Measurements from ENCODE around the gene FGFBP1.

The FGFBP1 gene

DNA sequence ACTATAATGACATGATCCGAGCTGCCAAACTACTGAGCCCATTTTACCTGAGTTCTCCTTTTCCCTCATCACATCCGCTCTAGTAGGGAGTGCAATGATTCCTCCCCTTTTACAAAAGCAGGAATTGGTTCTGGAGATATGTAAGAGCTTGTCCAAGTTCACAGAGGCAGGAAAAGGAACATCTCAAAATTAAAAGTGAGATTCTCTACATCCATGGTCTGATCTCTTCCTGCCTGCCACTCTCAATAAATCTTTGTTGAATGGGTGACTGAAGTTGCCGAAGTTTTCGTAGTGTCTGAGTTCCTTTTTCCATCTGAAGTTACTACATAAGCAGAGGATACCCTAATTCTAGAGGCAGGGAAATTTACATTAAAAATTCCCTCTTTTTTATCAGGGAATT lies at the start of gene FGFBP1:
FGFBP1 (minus strand) TSS at position 101 of the 400 bp plus-strand sequence. CDS start 2,108 bp downstream, outside the sequence.
- DNase-seq: no peak

DNA sequence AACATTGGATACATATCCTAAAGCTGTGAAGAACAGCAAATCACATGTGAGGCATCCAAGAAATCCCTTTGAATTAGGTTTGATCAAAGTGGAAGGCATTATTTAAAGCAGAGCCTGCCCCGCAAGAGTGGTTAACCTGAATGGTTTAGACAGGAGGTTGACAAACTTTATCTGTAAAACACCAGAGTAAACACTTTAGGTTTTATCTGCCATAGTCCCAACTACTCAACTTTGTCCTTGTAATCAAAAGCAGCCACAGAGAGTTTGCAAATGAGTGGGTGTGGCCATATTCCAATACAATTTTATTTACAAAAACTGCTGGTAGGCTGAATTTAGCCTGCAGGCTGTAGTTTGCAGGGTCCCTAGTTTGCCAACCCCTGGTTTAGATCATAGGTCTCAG lies 49.7 kb upstream of the FGFBP1 start:
- DNase-seq: no peak

DNA sequence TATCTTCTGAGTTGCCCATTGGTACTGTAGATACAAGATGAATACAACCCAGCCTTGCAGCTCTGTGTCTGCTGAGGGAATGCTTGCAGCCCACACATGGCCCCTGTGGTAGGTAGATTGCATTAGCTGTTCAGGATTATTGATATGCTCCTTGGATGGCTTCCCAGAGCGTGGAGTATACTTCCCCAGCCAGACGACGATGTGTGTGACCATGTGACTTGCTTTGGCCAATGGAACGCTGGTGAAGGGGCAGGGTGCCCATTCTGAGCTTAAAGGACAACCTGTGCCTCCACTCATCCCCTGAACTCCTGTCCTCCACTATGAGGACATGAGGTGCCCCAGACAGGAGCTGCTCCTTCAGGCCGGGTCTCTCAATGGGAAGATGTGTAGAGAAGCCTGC lies 48.4 kb upstream of the FGFBP1 start:
- DNase-seq: no peak

DNA sequence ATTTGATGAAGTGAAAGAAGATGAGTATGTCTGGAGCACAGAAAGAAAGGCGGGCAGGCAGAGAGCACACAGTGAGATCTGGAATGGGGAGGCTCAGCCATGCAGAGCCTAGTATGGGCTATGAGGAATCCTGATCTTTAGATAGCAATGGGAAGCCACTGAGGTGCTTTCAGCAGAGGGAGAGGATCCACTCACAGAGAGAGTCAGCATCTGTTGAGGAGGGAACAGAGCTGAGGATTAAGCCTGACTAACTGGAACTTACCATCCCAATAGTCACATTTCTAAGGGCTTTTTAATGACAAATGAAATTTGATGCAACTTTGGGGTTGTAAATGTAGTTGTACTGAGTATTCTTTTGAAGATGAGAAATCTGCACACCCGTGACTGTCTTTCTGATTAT lies 45.1 kb upstream of the FGFBP1 start:
- DNase-seq: no peak

DNA sequence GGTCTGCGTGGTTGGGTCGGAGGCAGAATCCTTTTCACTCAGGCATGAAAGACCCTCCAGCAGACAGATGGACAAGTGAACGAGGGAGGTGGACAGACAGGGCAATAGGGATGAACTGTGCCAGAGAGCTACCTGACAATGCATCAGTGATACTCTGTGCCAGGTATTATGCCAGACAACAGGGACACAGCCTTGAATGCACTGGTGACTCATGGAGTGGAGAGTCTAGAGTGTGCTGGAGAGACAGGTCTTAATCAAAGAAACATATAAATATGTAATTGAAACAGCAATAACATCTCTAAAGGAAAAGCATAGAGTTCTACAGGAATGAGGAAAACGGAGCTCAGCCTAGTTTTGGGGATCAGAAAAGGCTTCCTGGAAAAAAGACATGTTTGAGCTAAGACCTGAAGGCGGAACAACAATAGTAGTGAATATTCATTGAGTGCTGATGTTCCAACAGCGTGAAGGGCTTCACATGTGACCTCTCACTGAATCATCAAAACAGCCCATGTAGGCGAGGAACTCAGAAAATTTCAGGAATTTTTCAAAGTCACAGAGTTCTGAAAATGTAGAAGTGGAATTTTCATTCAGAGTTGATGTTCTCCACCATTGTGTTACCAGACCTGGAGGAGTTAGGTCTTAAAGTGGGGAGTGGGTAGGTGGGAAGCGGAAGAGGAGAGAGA lies 44.4 kb upstream of the FGFBP1 start:
- no peak for DNase-seq

DNA sequence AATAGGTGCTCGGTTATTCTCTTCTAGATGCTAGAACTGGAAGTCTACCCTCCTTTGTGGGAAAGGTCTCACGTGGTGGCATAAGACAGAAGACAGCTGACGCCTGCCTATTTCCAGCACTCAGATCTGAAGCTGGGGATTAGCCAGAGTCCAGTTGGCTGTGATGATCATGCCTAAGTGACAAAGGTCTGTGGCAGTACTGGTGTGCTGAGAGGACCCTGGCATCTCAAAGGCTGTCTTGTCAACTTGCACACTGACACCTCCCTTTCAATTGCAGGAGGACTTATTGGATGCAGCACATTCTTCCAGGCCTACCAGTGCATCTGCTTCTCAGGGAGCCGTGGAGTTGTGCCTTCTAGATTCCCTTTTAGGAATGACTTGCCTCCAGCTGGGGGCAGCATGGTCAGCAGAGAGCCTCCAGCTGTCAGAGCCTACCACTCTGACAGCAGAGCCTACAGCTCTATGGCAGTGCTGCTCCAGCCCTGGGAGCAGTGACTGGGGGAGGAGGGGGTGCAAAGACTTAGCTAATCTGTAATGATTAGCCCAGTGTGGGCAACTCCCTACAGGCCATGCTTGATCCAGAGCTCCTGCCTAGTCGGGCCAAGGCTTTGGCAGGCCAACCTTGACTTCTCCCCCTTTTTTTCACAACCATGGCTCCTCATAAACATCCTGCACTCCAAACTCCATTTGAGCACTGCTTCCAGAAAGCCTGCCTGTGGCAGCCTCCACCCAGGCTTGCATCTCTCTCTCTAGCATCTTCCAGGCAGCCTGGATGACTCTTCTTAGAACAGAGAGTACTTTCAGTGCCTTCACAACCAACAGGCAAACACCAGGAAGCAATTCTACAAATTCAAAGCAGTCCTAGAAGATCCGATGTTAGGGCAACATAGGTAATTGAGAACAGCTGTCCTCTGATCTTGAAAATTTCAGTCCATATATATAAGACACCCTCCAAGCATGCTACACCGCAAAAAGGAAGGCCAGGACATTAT lies 38.2 kb upstream of the FGFBP1 start:
- no peak for DNase-seq

DNA sequence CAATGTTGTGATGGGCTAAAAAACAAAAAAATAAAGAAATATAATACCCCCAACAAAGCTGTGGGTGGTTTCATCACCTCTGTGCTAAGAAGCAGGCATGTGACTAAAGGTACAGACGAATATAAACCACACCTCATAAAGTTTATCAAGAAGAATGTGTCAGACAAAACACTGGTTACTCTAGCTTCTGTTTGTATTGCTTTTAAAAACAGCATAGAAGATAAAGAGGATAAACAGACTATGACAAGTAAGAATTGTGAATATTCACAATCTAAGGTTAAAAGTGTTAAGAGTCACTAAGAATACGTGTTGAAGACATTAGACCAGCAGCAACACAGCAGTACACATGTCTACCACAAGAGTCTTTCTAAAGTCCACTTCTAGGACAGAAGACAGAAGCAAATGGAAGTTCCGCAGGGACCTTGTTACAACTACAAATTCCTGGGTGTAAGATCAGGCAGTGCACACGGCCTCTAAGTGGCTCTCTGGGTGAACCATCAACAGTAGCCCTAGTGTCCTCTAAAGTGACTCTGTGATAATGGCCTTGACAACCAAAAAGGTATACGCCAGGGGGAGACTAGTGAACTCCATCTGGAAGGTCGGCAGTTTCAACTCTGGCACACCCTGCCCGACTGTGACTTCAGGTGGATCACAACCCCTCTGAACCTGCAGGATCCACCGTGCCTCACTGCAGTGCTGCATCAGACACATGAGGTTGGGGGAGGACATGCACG lies 32.7 kb upstream of the FGFBP1 start:
- DNase-seq: no peak

DNA sequence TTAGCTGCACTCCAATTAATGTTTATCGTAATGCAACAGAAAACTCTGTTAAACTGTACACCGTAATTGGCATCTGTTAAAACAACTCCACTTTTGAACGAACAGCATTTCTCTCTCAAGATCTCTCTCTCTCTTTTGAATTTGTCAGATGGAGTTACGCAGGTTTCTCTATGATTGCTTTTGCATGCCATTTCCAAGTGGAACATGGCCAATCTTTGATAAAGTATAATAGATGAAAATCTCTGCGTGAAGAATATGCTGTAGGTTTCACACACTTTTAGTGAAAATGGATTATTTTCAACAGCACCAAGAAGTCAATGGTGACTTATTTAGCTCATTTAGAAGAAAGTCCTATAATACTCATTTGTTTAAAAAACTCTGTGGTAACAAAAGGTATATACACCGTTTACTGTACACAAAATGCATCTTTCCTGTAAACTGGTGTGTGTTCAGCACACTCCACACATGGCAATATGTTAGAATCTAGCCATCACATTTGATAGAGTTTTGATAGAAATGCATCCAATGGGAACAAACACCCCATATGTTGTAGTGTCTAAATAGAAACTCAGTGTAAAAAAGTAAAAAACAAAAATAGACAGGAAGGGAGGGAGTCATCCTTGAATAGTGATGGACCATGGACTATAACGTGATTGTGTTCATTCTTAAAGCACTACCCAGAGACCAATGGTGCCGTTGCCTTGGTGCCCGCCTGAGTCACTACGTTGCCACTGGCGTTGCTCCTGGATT lies 30.2 kb upstream of the FGFBP1 start:
- no peak for DNase-seq

DNA sequence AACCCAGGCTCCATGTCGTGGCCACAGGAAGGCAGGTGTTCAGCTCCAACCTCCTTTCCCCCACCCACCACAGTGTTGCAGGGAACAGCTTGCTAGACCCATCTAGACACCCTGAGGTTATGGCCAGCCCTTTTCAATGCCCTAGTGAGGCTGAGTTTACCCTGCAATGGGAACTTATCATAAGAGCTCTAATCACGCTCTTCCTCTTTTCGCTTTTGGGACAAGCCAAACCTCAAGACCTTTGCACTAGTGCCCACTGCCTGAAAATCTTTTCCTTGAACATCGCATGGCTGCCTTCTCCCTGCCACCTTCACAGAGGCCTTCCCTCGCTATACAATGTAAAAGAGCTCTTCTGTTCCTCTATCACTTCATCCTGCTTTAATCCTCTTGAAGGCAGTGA lies 26.8 kb upstream of the FGFBP1 start:
- no peak for DNase-seq

DNA sequence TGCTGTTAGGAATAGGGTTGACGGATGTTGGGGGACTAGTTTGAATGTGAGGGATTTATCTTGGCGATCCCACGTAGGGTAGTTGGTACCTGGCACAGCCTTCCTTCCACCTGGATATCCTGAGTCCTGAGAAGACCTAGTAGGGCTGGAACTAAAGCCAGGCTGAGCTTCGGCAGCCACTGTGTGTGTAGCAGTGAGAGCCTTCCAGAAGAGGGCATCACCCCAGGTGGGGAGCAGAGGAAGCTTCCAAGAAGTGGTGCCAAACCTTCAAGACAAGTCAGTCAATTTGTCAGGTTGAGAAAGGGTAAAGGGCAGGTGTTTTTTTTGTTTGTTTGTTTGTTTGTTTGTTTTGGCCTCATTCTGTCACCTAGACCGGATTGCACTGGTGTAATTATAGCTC lies 25.6 kb upstream of the FGFBP1 start:
- DNase-seq: no peak

DNA sequence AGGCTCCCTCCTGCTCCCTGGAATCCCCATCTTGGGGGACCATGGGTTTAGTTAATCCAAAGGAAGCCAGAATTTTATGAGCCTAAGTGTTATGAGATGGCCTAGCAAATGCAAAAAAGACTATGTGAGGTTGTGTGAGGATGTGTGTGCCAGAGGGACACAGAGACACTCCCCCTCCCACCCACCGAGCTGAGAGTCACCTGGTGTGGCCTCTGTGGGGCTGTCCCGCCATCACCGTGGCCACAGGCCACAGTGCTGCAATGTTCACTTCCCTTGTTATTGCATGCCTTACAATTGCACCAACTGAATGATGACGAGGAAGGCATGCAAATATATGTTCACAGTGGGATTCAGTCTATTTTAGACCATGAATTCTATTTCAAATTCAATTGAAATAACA lies 25.0 kb upstream of the FGFBP1 start:
- no peak for DNase-seq

DNA sequence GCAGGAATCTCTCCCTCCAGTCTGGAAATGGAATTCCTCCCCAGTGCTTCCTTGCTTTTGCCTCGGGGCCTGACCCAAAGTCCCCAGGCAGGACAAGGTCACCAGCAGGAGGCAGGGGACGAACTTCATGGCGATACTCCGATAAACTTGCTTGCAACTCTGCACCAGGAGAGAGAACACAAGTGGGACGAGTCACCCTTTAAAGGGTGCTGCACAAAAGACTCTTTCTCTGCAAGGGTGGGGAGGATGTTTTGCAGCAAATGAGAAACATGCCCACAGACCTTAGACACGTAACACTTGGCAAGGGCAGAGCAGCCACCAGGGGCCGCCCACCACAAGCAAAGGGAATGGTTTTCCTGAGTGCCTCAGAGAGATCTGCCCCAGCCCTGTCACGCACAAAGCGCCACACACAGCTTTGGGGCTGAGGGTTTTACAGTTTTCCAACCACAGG lies 24.5 kb upstream of the FGFBP1 start, which contains the start of gene FGFBP2:
FGFBP2 (minus strand) TSS at position 175 of the 451 bp plus-strand sequence; CDS start at position 129, 46 bp downstream.
- peak; percentile 19 for DNase-seq

DNA sequence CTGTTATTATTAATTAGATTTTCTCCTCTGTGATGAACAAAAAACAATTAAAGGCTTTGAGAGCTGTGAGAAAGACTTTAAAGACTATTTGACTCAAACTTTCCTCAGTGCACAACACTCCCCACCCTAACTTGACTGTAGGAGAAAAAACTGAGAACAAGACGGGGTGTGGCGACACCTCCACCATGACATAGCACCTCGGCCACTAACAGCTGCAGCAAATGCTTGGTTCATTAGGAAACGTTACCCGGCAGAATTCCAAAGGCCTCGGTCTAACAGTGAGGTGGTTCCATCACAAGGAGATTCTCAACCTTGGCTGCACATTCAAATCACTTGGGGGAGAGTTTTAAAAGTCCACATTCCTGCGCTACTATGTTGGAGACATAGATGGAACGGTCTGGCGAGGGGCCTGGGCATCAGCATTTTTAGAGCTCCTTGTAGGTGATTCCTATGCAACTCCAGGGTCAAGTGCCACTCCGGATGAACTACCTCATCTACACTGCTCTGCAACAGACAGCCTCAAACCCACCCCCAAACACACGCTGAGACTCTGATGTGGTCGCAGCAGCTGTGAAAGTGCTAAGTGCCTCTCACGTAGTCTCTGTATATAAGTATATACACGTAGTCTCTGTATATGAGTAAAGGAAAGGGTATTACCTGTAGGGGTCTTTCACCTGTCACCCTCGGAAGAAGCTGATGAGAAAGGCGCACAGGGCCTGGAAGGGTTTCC lies 23.4 kb upstream of the FGFBP1 start:
- DNase-seq: no peak

DNA sequence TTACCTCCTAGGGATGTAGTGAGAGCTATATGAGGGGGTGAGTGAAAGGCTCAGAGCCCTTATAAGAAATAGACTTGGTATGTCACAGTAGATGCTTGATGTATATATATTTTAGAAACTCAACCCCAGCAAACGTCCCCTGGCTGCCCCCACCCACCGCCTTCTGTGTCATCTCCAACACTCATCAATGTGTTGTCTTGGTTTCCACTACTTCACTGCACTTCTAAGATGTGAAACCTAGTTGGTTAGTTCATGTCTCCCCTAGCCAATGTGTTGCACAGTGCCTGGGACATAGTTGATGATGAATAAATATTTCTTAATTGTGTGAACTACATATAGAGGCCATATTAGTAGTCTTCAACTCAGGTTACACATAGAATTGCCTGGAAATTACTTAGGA lies 20.0 kb upstream of the FGFBP1 start:
- no peak for DNase-seq

DNA sequence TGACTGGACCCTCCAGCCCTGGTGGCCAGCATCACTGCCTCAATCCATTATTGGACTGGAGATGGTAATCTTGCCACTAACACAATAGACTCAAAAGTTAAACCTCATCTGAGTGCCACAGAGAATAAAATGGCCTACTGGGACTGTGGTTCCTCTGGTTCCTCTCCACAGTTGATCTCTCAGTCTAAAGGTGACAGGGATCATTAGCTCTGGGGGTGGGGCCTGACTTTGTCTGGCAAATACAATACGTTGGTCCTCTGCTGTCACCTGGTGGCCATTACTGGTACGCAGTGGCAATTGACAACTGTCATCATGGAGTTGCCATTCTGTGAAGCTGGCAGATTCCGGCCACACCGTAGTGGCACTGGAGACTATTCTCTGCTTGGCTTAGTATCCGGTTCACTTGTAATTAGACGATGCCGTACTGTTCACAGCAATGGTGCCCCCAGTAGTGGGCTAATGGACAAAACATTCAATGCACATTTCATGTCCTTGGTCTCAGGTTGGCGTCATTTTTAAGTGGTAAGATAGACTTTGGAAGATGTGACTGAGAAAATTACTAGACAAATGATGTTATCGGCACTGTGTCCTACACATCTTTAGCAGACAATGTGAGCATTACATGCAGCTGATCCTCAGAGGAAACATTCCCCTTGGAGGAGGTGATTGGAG lies 17.8 kb upstream of the FGFBP1 start:
- peak; percentile 35 for DNase-seq

DNA sequence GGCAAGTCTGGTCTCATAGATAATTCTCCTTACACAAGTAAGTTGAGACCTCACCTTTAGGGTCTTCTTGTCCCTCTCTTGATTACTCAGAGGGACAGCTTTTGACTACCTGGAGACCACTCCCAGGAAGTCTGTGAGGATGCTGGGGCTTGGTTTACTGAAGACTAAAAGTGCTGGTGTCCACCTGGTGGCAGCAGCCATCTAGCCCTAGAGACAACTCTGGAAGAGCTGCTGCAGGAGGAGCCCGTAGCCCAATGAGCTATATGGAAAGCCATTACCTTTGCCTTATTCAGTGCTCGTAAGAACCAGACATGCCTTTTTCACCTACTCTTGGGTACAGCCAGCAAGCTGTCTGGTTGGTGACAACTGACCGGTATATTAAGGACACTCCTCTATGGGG lies 17.1 kb upstream of the FGFBP1 start:
- DNase-seq: no peak

DNA sequence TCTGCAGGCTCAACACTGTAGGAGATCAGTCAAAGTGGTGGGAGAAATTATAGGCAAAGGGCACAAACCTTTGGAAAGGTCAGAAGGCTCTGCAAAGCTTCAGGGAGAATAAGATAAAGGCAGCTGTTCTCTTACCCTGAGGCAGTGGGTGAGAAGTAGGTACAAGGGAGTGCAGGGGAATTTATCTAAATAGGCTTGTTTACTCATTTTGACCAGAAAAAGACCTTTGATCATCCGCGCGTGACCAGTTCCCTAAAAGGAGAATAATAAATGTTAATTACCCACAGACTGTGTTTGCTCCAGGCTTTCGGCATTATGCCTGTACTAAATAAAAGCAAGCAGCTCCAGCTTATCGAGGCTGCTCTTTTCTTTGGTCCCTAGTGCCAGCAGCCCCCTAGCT lies 15.1 kb upstream of the FGFBP1 start:
- DNase-seq: no peak

DNA sequence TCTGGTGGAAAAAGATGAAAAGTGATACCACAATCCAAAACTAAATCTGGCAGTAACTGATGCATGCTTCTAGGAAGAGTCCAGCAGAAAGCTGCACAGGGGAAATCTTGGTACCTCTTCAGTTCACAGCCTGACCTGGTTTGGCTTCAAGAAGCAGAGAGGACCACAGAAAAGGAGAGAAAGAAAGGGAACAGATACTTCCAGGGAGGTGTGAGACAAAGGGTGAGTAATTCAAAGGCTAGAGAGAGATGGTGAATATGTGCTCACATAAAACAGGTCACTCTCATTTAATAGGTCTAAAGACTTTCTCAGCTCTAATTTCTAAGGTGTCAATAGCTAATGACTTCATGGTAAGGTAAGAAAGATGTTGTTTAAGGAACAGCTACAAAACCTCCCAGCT lies 13.2 kb upstream of the FGFBP1 start:
- no peak for DNase-seq

DNA sequence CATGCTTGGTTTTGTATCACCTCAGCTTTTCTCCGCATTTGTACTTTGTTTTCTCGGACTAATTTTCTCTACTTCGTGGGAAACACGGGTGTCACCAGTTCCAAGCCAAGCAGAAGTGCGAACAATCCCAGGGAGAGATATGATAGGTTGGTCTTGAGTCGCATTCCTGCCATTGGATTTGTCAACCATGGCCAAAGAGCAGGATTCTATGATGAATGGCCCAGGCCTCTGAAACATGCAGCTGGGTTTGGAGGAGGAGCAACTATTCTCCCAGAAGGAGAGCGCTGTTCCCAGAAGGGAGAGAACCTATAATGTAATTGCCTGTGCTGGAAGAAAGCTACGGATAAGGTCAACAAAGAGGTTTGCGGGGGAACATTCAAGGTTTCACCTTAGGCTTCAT lies 10.3 kb upstream of the FGFBP1 start:
- DNase-seq: no peak

DNA sequence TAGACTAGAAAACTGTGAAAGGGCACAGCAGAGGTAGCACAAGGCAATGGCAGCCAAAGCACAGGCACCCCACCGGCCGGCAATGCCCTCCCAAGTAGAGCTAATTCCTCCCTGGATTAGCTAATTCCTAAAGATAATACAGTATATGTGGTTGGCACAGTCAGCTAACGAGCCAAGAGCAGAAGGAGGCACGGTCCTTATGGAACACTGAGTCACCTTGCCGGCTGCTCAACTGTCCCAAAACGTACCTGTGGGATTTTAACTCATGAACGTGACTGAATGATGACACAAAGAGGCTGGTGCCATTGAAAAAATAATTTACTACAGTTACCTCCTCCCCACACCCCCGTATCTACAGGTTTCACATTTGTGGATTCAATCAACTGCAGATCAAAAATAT lies 9.1 kb upstream of the FGFBP1 start:
- DNase-seq: no peak

DNA sequence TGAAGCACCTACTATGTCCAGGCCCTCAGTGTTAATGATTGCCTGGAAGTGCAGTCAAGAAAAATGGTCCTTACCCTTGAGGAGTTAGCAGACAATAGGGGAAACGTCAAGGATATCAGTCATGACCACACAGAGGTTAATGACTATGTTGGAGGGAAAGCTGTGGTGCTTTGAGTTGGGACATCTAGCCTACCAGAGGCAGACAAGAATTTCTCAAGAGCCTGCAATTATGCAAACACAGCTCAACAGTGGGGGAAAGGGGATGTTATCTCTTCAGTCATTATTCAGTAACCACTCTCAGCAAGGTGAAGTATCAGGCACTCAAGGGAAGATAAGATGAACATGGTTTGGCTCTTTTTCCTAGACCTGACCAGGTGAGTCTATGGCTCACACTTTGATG lies 7.0 kb upstream of the FGFBP1 start:
- no peak for DNase-seq
